ENCODE results near the gene PPM1L. TPM values are rescaled to one million over a fixed set of nuclear protein-coding genes. Genes with fewer than 3 reads are reported as not detected.

PPM1L gene
- total and polyA plus RNA-seq, 2 donors (not counting 1 experiment from before 2014, with no cell fraction given): 1.1 to 12.0 TPM

DNA sequence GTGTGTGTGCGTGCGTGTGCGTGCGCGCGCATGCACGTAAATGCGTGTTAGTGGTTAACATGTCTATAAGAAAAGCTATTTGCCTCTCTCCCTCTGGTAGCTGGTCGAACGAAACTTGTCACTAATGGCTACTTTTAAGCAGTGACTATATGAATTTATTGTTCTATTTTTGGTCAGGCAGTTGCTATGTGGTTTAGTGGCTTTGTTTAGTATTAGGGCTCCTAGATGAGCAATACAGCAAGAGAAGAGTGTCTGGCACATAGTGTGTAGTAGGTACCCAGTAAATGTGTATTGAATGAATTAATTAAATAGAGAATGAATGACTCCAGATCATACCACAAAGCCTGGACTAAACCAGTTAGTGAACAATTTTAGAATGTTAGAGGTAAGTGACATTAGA, 171.6 kb downstream of the PPM1L start:
- CTCF ChIA-PET: interaction anchor here (0.7 to 1.3 kb wide), 2 partner anchors 14 to 321 kb away, joined by 3 to 4 read pairs; no protein-coding TSS in a partner anchor
- Histone ChIP-seq H3K4me1 (ENCODE audit: control insufficient read depth in 2 of 2, insufficient read depth in 2 of 2, low read length in 2 of 2) (no peaks in the 10 kb centered on the region), H3K4me2 (replicated peaks; ENCODE audit: low read depth, low read length, poor library complexity, severe bottlenecking) (no peak overlapping the region), H3K79me2 (ENCODE audit: control insufficient read depth, insufficient read depth, low read length) (no peaks in the 10 kb centered on the region), H3K36me3 (replicated peaks in 1 of 2; ENCODE audit: control extremely low read depth in 1 of 2, control insufficient read depth in 1 of 2, extremely low read depth in 1 of 2, insufficient read depth in 2 of 2, low read length in 1 of 2) (no peaks in the 10 kb centered on the region), H3K4me3 (ENCODE audit: control extremely low read depth in 1 of 5, extremely low read depth in 1 of 5, insufficient read depth in 1 of 5, low read depth in 2 of 5, low read length in 4 of 5) (no peak overlapping the region), H3K27me3 (replicated peaks in 1 of 4; ENCODE audit: control extremely low read depth in 1 of 4, control insufficient read depth in 3 of 4, insufficient read depth in 4 of 4, low read length in 3 of 4) (no peaks in the 10 kb centered on the region), H2AFZ (ENCODE audit: insufficient read depth, low read depth, low read length, poor library complexity, severe bottlenecking) (no peak overlapping the region), H4K20me1 (ENCODE audit: control insufficient read depth, insufficient read depth, low read length, poor library complexity, severe bottlenecking) (no peaks in the 10 kb centered on the region), H3K9me3 (ENCODE audit: control extremely low read depth in 1 of 3, control insufficient read depth in 2 of 3, insufficient read depth in 1 of 3, low read length in 2 of 3) (no peaks in the 10 kb centered on the region), H3K9ac (ENCODE audit: low read length) (no peak overlapping the region), H3K27ac (ENCODE audit: low read length in 2 of 2) (no peak overlapping the region)
- H3K27ac Mint-ChIP-seq: no peak overlapping the region
- TF ChIP-seq, protein P1, sequence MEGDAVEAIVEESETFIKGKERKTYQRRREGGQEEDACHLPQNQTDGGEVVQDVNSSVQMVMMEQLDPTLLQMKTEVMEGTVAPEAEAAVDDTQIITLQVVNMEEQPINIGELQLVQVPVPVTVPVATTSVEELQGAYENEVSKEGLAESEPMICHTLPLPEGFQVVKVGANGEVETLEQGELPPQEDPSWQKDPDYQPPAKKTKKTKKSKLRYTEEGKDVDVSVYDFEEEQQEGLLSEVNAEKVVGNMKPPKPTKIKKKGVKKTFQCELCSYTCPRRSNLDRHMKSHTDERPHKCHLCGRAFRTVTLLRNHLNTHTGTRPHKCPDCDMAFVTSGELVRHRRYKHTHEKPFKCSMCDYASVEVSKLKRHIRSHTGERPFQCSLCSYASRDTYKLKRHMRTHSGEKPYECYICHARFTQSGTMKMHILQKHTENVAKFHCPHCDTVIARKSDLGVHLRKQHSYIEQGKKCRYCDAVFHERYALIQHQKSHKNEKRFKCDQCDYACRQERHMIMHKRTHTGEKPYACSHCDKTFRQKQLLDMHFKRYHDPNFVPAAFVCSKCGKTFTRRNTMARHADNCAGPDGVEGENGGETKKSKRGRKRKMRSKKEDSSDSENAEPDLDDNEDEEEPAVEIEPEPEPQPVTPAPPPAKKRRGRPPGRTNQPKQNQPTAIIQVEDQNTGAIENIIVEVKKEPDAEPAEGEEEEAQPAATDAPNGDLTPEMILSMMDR (IDR thresholded peaks at IDR 0.05): no peak
- no peak for TF ChIP-seq EZH2 (IDR thresholded peaks at IDR 0.05; ENCODE audit: borderline replicate concordance, insufficient read depth, low read depth, low read length, poor library complexity, severe bottlenecking)
- no peaks in the 10 kb centered on the region for H3K4me1 Mint-ChIP-seq
- H3K9me3 Mint-ChIP-seq (ENCODE audit: insufficient read depth): no peaks in the 10 kb centered on the region
- H3K27me3 Mint-ChIP-seq: no peaks in the 10 kb centered on the region
- POLR2A ChIA-PET: no interaction called here
- DNase-seq: no peak
- WGBS (ENCODE audit: insufficient coverage): 100% methylated on average over 2 of the region's 10 CpGs
- no peak for ATAC-seq (ENCODE audit: low read depth)
- intact Hi-C loops (cut with micrococcal nuclease): no loop called here
- H3K4me3 Mint-ChIP-seq: no peak overlapping the region

DNA sequence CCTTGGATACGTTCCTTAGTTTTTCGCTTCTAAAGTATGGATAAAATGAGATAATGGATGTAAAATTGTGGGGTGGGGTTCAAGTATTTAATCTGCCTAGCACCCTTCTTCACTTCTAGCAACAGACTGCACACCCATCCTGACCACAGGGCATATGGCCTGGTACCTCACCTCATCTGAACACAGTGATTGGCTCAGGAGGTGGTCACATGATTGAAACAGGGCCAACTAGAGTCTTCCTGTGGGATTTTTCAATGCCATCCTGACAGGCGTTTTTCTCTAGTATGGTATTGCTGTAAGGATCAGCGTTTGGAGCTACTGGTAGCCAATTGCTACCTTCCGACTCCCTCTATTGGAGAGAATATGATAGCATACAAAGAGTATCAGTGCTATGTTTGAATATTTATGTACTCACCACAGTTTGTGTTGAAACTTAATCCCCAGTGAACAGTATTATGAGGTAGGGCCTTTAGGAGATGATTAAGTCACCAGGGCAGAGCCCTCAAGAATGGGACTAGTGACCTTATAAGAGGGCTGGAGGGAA, 172.2 kb downstream of the PPM1L start:
- DNase-seq: no peak
- Histone ChIP-seq H3K9me3 (ENCODE audit: control extremely low read depth in 1 of 3, control insufficient read depth in 2 of 3, insufficient read depth in 1 of 3, low read length in 2 of 3) (no peaks in the 10 kb centered on the region), H3K9ac (ENCODE audit: low read length) (no peak overlapping the region), H3K36me3 (replicated peaks in 1 of 2; ENCODE audit: control extremely low read depth in 1 of 2, control insufficient read depth in 1 of 2, extremely low read depth in 1 of 2, insufficient read depth in 2 of 2, low read length in 1 of 2) (no peaks in the 10 kb centered on the region), H4K20me1 (ENCODE audit: control insufficient read depth, insufficient read depth, low read length, poor library complexity, severe bottlenecking) (no peaks in the 10 kb centered on the region), H3K27me3 (replicated peaks in 1 of 4; ENCODE audit: control extremely low read depth in 1 of 4, control insufficient read depth in 3 of 4, insufficient read depth in 4 of 4, low read length in 3 of 4) (no peaks in the 10 kb centered on the region), H3K4me3 (ENCODE audit: control extremely low read depth in 1 of 5, extremely low read depth in 1 of 5, insufficient read depth in 1 of 5, low read depth in 2 of 5, low read length in 4 of 5) (no peak overlapping the region), H3K27ac (ENCODE audit: low read length in 2 of 2) (no peak overlapping the region), H3K79me2 (ENCODE audit: control insufficient read depth, insufficient read depth, low read length) (no peaks in the 10 kb centered on the region), H2AFZ (ENCODE audit: insufficient read depth, low read depth, low read length, poor library complexity, severe bottlenecking) (no peak overlapping the region), H3K4me1 (ENCODE audit: control insufficient read depth in 2 of 2, insufficient read depth in 2 of 2, low read length in 2 of 2) (no peaks in the 10 kb centered on the region), H3K4me2 (replicated peaks; ENCODE audit: low read depth, low read length, poor library complexity, severe bottlenecking) (no peak overlapping the region)
- intact Hi-C loops (cut with micrococcal nuclease): no loop called here
- 100% methylated on average over 1 of the region's 5 CpGs for WGBS (ENCODE audit: insufficient coverage)
- Mint-ChIP-seq H3K4me3 (no peak overlapping the region), H3K27ac (no peak overlapping the region), H3K4me1 (no peaks in the 10 kb centered on the region), H3K9me3 (ENCODE audit: insufficient read depth) (no peaks in the 10 kb centered on the region), H3K27me3 (no peaks in the 10 kb centered on the region)
- TF ChIP-seq EZH2 (IDR thresholded peaks at IDR 0.05; ENCODE audit: borderline replicate concordance, insufficient read depth, low read depth, low read length, poor library complexity, severe bottlenecking): no peak
- TF ChIP-seq, protein P1 (IDR thresholded peaks at IDR 0.05): no peak
- ChIA-PET CTCF (interaction anchor here (0.7 kb wide), 1 partner anchor 130 kb away, joined by 3 read pairs; no protein-coding TSS in a partner anchor), POLR2A (no interaction called here)
- no peak for ATAC-seq (ENCODE audit: low read depth)

All from B cell (primary cell).